NCI-H446 treated with DMSO at 0.1 percent for 48 hours (cell line): ENCODE measurements around the gene TP53BP1.

Experiments
- DNase-seq: peaks from one replicate; lab custom pipeline; 2025; lab: John Stamatoyannopoulos, UW

The TP53BP1 gene

DNA sequence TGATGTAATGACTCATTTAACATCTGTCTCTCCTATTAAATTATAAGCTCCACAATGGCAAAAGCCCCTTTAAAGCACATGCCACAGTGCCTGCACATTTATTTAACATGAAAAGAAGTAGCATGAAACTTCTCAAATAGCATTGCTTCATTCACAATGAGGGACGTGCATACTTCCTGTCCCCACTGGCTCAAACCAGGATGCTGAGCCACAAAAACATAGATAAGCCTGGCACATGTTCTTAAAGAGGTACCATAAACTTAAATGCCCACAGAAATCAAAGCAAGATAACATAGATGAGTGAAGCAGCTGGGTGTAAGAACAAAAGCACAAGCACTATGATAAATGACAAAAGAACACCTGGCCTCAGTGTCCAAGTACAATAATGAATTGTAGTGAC, 3.8 kb downstream of the TP53BP1 start:
- no peak for DNase-seq

GRCh38 chr15:43488790-43489189, 4.2 kb downstream of the TP53BP1 start:
- no peak for DNase-seq

DNA sequence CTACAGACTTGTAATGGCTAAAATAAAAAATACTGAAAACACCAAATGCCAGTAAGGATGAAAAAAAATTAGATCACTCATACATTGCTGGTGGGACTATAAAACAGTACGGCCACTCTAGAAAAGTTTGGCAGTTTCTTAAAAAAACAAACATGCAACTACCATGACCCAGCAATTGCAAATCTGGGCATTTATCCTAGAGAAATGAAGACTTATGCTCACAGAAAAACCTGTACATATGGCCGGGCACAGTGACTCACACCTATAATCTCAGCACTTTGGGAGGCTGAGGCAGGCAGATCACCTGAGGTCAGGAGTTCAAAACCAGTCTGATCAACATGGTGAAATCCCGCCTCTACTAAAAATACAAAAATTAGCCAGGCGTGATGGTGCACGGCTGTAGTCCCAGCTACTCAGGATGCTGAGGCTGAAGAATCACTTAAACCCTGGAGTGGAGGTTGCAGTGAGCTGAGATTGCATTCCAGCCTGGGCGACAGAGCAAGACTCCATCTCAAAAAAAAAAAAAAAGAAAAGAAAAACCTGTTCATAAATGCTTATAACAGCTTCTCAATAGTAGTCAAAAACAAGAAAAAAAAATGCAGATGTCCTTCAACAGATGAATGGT, 5.6 kb downstream of the TP53BP1 start:
- DNase-seq = no peak

DNA sequence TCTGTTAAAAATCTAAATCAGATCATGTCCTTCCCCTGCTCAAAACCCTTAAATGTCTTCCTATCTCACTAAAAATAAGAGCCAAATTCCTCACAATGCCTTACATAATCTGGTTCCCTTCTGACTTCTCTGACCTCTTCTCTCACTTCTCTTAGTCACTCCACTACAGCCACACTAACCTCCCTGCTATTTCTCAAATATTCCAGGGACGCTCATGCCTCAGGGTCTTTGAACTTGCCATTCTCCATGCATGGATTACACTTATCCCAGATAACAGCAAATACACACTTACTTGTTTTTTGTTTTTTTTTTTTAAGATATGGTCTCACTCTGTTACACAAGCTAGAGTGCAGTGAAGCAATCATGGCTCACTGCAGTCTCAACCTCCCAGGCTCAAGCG, 8.5 kb downstream of the TP53BP1 start:
- DNase-seq = no peak

- DNase-seq = no peak
Observed at GRCh38 chr15:43483297-43484128, 9.4 kb downstream of the TP53BP1 start.

GRCh38 chr15:43473885-43474284, 19.1 kb downstream of the TP53BP1 start:
- no peak for DNase-seq

GRCh38 chr15:43471975-43472374, 21.0 kb downstream of the TP53BP1 start:
- DNase-seq = no peak

GRCh38 chr15:43469867-43470266, 23.1 kb downstream of the TP53BP1 start:
- DNase-seq = no peak

DNA sequence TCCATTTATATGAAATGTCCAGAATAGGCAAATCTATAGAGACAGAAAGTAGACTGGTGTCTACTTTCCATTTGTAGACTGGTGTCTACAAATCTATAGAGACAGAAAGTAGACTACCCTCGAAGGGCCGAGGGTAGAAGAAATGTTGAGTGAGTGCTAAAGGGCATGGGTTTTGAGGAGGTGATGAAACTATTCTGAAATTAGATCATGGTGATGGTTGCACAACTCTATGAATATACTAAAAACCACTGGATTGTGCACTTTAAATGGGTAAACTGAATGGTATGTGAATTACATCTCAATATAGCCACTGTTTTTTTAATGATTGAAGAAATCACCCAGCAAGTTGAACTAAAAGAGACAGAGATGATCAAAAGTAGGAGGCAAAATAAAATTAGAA, 27.9 kb downstream of the TP53BP1 start:
- DNase-seq = no peak

DNA sequence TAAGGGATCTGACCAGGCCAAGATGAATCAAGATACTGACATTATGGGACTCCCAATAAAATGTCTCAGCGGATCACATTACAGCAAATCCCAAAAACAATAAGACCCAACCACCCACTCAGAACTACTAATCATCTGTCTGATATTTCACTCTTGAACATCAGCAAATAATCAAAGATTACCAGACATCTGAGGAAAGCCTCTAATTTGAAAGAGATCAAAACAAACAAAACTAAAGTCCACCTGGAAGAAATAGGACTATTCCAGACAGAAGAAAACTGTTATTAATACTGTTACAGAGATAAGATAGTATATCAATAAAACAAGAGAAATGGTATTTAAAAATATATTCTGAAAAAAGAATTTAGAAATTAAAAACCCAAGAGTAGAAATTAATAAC, 29.0 kb downstream of the TP53BP1 start:
- no peak for DNase-seq

DNA sequence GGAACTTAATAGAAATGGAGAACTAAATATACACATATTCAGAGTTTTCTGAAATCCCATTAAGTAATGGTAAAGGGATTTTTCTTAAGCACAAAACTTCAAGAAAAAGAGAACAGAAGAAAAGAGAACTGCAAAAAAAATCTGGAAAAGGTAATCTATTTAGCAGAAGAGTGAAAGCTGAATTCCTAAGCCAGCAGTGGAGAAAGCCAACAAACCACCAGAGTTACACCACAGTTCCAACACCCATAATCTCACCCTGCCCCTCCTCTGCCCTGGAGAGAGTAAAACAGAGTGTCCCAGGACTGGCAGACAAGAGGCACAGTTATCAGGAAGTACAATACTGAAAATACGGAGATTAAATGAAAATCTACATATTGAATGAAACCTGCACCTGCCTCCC, 29.4 kb downstream of the TP53BP1 start:
- DNase-seq = no peak

DNA sequence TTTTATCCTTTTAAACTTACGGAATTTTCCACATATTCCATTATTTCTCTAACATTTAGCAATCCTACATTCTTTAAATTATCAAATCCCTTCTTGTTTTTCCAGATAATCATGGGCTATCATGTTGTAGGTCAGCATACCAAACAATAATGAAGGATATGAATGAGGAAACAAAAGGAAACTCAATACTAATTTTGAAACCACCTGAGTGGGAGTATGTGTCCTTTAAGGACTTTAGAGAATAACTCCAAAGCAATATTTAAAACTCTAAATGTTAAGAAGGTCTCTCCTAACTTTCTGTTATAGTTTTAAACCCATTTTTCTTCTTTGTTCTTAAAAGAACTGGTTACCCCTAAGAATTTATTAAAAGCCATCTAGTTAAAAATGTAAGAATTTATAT, 43.0 kb downstream of the TP53BP1 start:
- no peak for DNase-seq

DNA sequence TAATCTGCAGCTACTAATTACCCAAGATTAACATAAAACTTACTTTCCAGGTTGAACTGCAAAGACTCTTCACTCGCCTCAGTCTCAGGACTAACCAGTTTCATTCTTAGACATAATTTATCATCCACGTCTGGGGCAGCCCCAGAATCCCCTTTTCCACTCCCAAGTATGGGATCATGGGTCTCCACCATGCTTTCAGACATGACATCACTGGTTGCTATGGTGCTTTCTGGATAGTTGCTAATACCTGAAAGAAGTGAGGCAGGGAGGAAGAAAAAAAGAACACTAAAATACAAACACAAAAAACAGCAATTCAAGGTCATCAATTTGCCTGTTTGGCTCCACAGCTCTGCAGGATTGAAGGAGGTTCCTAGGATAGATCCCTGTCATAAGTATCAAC, 46.6 kb downstream of the TP53BP1 start:
- DNase-seq = no peak

- no peak for DNase-seq
Observed at GRCh38 chr15:43441316-43441715, 51.6 kb downstream of the TP53BP1 start.

GRCh38 chr15:43440721-43441281, 52.2 kb downstream of the TP53BP1 start:
- peak; percentile 85 for DNase-seq

GRCh38 chr15:43439268-43439667, 53.7 kb downstream of the TP53BP1 start:
- no peak for DNase-seq

GRCh38 chr15:43436395-43436794, 56.6 kb downstream of the TP53BP1 start:
- DNase-seq = no peak

DNA sequence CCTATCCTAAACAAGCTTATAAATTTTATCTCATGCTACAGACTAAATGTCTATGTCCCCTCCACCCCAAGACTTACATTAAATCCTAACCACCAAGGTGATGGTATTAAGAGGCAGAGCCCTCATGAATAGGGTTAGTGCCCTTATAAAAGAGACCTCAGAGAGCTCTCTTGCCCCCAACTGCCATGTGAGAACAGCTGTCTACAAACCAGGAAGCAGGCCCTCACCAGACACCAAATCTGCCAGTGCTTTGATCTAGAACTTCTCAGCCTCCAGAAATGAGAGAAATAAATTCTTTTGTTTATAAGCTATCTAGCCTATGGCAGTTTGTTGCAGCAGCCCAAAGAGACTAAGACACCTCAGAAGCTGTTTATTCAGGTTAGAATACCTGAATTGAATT, 58.5 kb downstream of the TP53BP1 start:
- no peak for DNase-seq

- DNase-seq = no peak
Observed at GRCh38 chr15:43433661-43434303, 59.2 kb downstream of the TP53BP1 start.

DNA sequence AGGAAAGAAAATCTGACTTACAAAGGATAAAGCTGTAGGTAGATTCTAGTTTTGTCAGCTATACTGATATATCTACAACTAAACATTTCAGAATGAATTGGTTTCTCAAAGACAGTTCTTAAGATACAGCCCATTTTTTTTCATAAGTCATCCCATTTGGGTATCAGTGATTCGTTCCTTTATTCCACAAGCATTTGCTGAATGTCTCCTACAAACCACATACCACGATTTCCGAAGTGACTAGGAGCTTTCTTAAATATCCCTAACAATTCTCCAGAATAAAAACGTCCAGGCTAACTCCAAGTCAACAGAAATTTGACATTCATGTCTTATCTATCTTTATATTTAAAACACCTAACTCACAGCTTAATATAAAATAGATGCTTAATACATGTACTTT, 59.8 kb downstream of the TP53BP1 start:
- DNase-seq = no peak

GRCh38 chr15:43429687-43430086, 63.3 kb downstream of the TP53BP1 start:
- DNase-seq = no peak

DNA sequence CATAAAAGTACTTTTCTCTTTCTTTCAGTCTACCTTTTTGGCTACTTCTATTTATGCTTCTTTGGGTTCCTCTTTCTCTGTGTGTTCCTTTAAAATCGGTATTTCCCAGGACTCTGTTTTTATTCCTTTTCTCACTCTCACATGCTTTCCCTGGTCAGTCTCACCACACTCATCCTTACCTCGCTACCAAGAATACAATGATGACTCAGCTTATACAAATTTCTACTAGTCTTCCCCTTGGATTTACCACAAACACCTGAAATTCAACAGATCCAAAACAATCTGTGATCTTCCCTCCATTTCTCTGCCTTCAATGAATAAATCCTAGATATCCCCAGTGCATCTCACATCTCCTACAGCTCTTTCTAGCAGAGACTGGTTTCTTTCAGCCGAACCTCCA, 69.2 kb downstream of the TP53BP1 start:
- DNase-seq = no peak

GRCh38 chr15:43420876-43421275, 72.1 kb downstream of the TP53BP1 start:
- no peak for DNase-seq
